ENCODE results near the gene TFCP2.

Gene TFCP2

DNA sequence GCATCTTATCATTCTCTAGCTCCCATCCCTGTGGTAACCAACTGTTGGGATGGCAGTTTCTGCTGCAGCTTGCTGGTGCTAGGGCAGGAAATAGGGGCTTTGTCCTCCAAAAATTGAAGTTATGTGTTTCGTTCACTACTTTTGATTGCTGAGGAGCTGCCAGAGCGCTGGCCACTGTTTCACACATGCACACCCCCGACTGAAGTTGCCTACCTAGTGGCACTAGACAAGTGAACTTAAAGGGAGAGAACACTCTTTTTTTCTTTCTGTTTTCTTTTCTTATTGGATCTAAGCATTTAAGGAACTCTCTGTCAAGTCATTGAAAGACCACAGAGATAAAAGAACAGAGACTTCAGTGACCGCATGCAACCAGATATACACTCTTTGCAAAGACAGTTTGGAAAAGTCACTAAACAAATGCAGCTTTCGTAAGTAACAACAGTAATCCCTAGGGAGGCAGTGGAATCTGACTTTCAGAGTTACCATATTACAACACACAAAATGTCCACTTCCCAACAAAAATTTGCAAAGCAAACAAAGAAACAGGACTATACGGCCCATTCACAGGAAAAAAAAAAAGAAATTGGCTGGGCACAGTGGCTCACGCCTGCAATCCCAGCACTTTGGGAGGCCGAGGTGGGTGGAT, 12.0 kb downstream of the TFCP2 start (continued):
- TF ChIP-seq, protein P1, sequence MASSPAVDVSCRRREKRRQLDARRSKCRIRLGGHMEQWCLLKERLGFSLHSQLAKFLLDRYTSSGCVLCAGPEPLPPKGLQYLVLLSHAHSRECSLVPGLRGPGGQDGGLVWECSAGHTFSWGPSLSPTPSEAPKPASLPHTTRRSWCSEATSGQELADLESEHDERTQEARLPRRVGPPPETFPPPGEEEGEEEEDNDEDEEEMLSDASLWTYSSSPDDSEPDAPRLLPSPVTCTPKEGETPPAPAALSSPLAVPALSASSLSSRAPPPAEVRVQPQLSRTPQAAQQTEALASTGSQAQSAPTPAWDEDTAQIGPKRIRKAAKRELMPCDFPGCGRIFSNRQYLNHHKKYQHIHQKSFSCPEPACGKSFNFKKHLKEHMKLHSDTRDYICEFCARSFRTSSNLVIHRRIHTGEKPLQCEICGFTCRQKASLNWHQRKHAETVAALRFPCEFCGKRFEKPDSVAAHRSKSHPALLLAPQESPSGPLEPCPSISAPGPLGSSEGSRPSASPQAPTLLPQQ (tag by site-specific recombination; IDR thresholded peaks at IDR 0.05), result no peak

DNA sequence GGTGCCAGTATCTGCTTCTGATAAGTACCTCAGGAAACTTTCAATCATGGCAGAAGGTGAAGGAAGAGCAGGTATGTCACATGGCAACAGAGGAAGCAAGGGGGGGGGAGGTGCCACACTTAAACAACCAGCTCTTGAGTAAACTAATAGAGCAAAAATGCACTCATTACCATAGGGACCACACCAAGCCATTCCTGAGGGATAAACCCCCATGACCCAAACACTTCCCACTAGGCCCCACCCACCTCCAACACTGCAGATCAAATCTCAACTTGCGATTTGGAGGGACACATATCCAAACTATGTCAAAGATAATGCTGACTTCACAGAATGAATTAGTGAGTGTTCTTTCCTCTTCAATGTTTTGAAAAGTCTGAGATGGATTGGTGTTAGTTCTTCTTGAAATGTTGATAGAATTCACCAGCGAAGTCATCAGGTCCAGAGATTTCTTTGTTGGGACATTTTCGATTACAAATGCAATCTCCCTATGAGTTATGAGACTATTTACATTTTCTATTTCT, 16.6 kb downstream of the TFCP2 start:
- no peaks in the 10 kb centered on the region; a peak in 1 of 3 replicates for H3K36me3 ChIP-seq (ENCODE audit: control insufficient read depth in 2 of 2, insufficient read depth in 1 of 2, low read length in 2 of 2)
- ChIA-PET CTCF (no interaction called here), POLR2A (no interaction called here)
- H3K4me1 ChIP-seq (ENCODE audit: control insufficient read depth, insufficient read depth, low read length), result no peaks in the 10 kb centered on the region
- TF ChIP-seq ZNF341 (tag by site-specific recombination; IDR thresholded peaks at IDR 0.05; ENCODE audit: low read depth) (0 out of 2 replicates have a peak, but pooled peaks have one; percentile 29), ZNF391 (tag by site-specific recombination; IDR thresholded peaks at IDR 0.05; ENCODE audit: borderline replicate concordance, low read depth) (no peak), ZNF555 (tag by site-specific recombination; conservative IDR thresholded peaks at IDR 0.05) (no peak)
- no peak overlapping the region for H3K27ac ChIP-seq (ENCODE audit: extremely low read depth, low read depth, low read length)
- no peaks in the 10 kb centered on the region for H3K9me3 ChIP-seq (ENCODE audit: control insufficient read depth, insufficient read depth, low read depth, low read length)
- no peak overlapping the region for H3K4me3 ChIP-seq (ENCODE audit: low read depth, low read length)

DNA sequence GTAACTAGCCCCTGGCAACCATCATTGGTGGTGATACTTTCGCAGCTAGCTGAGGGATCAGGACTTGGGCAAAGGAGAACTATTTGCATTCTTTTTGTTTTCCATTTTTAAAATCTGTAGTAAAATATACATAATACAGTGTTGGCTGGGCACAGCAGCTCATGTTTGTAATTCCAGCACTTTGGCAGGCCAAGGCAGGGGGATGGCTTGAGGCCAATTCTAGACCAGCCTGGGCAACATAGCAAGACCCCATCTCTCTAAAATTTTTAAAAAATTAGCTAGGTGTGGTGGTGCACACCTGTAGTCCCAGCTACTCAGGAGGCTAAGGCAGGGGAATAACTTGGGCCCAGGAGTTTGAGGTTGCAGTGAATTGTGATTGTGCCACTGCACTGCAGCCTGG, 20.0 kb downstream of the TFCP2 start:
- POLR2A ChIA-PET, result no interaction called here
- no peak overlapping the region for H3K27ac ChIP-seq (ENCODE audit: extremely low read depth, low read depth, low read length)
- H3K9me3 ChIP-seq (ENCODE audit: control insufficient read depth, insufficient read depth, low read depth, low read length), result no peaks in the 10 kb centered on the region
- no peaks in the 10 kb centered on the region for H3K4me1 ChIP-seq (ENCODE audit: control insufficient read depth, insufficient read depth, low read length)
- TF ChIP-seq ZNF221 (tag by site-specific recombination; IDR thresholded peaks at IDR 0.05; ENCODE audit: borderline replicate concordance) (no peak), ZNF121 (tag by site-specific recombination; IDR thresholded peaks at IDR 0.05) (peak; percentile 87)
- CTCF ChIA-PET, result interaction anchor here (0.6 kb wide), 1 partner anchor 58 kb away, joined by 3 read pairs; no protein-coding TSS in a partner anchor
- H3K36me3 ChIP-seq (ENCODE audit: control insufficient read depth in 2 of 2, insufficient read depth in 1 of 2, low read length in 2 of 2), result no peaks in the 10 kb centered on the region
- no peak overlapping the region for H3K4me3 ChIP-seq (ENCODE audit: low read depth, low read length)

DNA sequence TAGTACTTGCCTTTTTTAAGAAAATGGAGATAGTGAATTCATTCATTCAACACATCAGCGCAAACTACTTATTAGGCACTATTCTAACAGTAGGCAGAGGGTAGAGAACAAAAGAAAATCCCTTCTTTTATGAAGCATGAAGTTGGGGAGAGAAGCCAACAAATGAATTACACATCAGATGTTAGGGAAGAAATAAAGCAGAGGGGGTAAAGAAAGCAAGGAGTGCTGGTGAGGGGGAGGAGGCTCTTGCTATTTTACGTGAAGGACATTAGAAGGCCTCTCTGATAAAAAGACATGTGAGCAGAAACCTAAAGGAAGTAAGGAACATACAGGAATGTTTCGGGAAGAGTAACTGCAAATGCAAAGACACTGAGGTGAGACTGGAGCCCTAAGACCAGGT, 22.2 kb downstream of the TFCP2 start:
- Histone ChIP-seq H3K36me3 (ENCODE audit: control insufficient read depth in 2 of 2, insufficient read depth in 1 of 2, low read length in 2 of 2) (no peaks in the 10 kb centered on the region), H3K4me3 (ENCODE audit: low read depth, low read length) (no peak overlapping the region), H3K27ac (ENCODE audit: extremely low read depth, low read depth, low read length) (no peak overlapping the region), H3K4me1 (ENCODE audit: control insufficient read depth, insufficient read depth, low read length) (peaks cover 6% of the 10 kb centered on the region), H3K9me3 (ENCODE audit: control insufficient read depth, insufficient read depth, low read depth, low read length) (no peaks in the 10 kb centered on the region)
- TF ChIP-seq GLIS1 (tag by site-specific recombination; IDR thresholded peaks at IDR 0.05), result peak; percentile 90
- TF ChIP-seq ZNF416 (tag by site-specific recombination; IDR thresholded peaks at IDR 0.05), result no peak
- ChIA-PET POLR2A (no interaction called here), CTCF (no interaction called here)

DNA sequence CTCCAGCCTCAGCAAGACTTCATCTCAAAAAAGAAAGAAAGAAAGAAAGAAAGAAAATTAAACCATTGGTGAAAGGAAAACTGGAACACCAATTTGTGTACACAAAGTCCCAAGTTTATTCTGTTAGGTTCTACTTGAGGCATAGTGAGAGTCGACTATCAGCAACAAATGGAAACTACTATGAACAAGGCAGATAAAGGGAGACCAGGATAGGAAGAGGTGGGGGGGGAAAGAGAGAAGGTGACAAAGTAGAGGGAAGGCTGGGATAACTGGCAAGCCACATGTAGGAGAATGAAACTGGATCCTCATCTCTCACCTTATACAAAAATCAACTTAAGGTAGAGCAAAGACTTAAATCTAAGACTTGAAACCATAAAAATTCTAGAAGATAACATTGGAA, 25.6 kb downstream of the TFCP2 start:
- POLR2A ChIA-PET, result no interaction called here
- Histone ChIP-seq H3K4me1 (ENCODE audit: control insufficient read depth, insufficient read depth, low read length) (peaks cover 6% of the 10 kb centered on the region), H3K36me3 (ENCODE audit: control insufficient read depth in 2 of 2, insufficient read depth in 1 of 2, low read length in 2 of 2) (no peaks in the 10 kb centered on the region), H3K9me3 (ENCODE audit: control insufficient read depth, insufficient read depth, low read depth, low read length) (no peaks in the 10 kb centered on the region), H3K4me3 (ENCODE audit: low read depth, low read length) (no peak overlapping the region), H3K27ac (ENCODE audit: extremely low read depth, low read depth, low read length) (no peak overlapping the region)
- CTCF ChIA-PET, result interaction anchor here (0.6 kb wide), 1 partner anchor 813 kb away, joined by 4 read pairs; no protein-coding TSS in a partner anchor
- TF ChIP-seq ZNF366 (tag by site-specific recombination; conservative IDR thresholded peaks at IDR 0.05) (0 out of 2 replicates have a peak, but pooled peaks have one; percentile 20), ZBTB17 (tag by site-specific recombination; IDR thresholded peaks at IDR 0.05) (0 out of 2 replicates have a peak, but pooled peaks have one; percentile 15), PRDM1 (tag by site-specific recombination; IDR thresholded peaks at IDR 0.05) (peak; percentile 26; the same call in 1 of the 2 replicates), ZNF791 (tag by site-specific recombination; IDR thresholded peaks at IDR 0.05) (no peak)
